ENCODE data around the gene DIPK1C. TPM values are rescaled to one million over a fixed set of nuclear protein-coding genes. Genes with fewer than 3 reads are reported as not detected.

DIPK1C gene
- total RNA-seq, 1 experiment from 2014 or later = not detected

- ChIA-PET POLR2A (ENCODE audit: unreplicated experiment) (no interaction called here), CTCF (no interaction called here)
- H3K27me3 ChIP-seq (ENCODE audit: insufficient read depth, low read depth) = peaks cover 96% of the 10 kb centered on the region
- no peaks in the 10 kb centered on the region for H3F3A ChIP-seq (ENCODE audit: insufficient read depth, low read depth)
- no peaks in the 10 kb centered on the region for H3K4me1 ChIP-seq (replicated peaks; ENCODE audit: insufficient read depth)
- H3K9me2 ChIP-seq (ENCODE audit: insufficient read depth) = no peaks in the 10 kb centered on the region
- no peaks in the 10 kb centered on the region; the same call in 1 of the 2 replicates for H4K20me1 ChIP-seq (ENCODE audit: insufficient read depth)
- no peak overlapping the region for H3K4me3 ChIP-seq
- no peak overlapping the region for H3K27ac ChIP-seq
- no peaks in the 10 kb centered on the region for H3K79me2 ChIP-seq (ENCODE audit: low read depth)
- DNase-seq = peak in 1 of 2 experiments; percentile 28
- no peak overlapping the region for H2AFZ ChIP-seq
- TF ChIP-seq CTCF (conservative IDR thresholded peaks at IDR 0.05) (no peak), EZH2 (IDR thresholded peaks at IDR 0.05; ENCODE audit: low read depth) (no peak)
- no peak overlapping the region for H3K4me2 ChIP-seq
- H3K9me3 ChIP-seq (ENCODE audit: insufficient read depth, low read depth) = no peaks in the 10 kb centered on the region
- no TSS peak for BruUV-seq (replicated peaks)
- no peaks in the 10 kb centered on the region for H3K36me3 ChIP-seq (ENCODE audit: low read depth)
- intact Hi-C loops (cut with micrococcal nuclease; ENCODE audit: unreplicated experiment) = no loop called here
These were observed 67.8 kb downstream of the DIPK1C start for GRCh38 chr18:74389171-74389927.

GRCh38 chr18:74388227-74388626, 68.9 kb downstream of the DIPK1C start:
- DNase-seq = peak in 1 of 2 experiments; percentile 28
- ChIA-PET CTCF (no interaction called here), POLR2A (ENCODE audit: unreplicated experiment) (no interaction called here)
- no peaks in the 10 kb centered on the region for H3K79me2 ChIP-seq (ENCODE audit: low read depth)
- intact Hi-C loops (cut with micrococcal nuclease; ENCODE audit: unreplicated experiment) = no loop called here
- H3F3A ChIP-seq (ENCODE audit: insufficient read depth, low read depth) = no peaks in the 10 kb centered on the region
- no peaks in the 10 kb centered on the region for H3K9me2 ChIP-seq (ENCODE audit: insufficient read depth)
- BruUV-seq (replicated peaks) = no TSS peak
- no peak overlapping the region for H2AFZ ChIP-seq
- H3K4me1 ChIP-seq (replicated peaks; ENCODE audit: insufficient read depth) = no peaks in the 10 kb centered on the region
- no peaks in the 10 kb centered on the region for H3K9me3 ChIP-seq (ENCODE audit: insufficient read depth, low read depth)
- no peak for TF ChIP-seq EZH2 (IDR thresholded peaks at IDR 0.05; ENCODE audit: low read depth)
- no peak for TF ChIP-seq CTCF (conservative IDR thresholded peaks at IDR 0.05)
- H4K20me1 ChIP-seq (ENCODE audit: insufficient read depth) = no peaks in the 10 kb centered on the region
- H3K4me2 ChIP-seq = no peak overlapping the region
- H3K27me3 ChIP-seq (ENCODE audit: insufficient read depth, low read depth) = peaks cover 96% of the 10 kb centered on the region
- no peak overlapping the region for H3K4me3 ChIP-seq
- no peak overlapping the region for H3K27ac ChIP-seq
- no peaks in the 10 kb centered on the region for H3K36me3 ChIP-seq (ENCODE audit: low read depth)

- CTCF ChIA-PET = no interaction called here
- intact Hi-C loops (cut with micrococcal nuclease; ENCODE audit: unreplicated experiment) = no loop called here
- no TSS peak for BruUV-seq (replicated peaks)
These were observed 69.7 kb downstream of the DIPK1C start for GRCh38 chr18:74387383-74387782.

More at GRCh38 chr18:74387383-74387782, 69.7 kb downstream of the DIPK1C start:
- Histone ChIP-seq H3K4me2 (no peak overlapping the region), H4K20me1 (ENCODE audit: insufficient read depth) (no peaks in the 10 kb centered on the region), H3K27ac (no peak overlapping the region), H3K27me3 (ENCODE audit: insufficient read depth, low read depth) (peaks cover 97% of the 10 kb centered on the region), H3K9me3 (ENCODE audit: insufficient read depth, low read depth) (no peaks in the 10 kb centered on the region), H3K4me3 (no peak overlapping the region), H3F3A (ENCODE audit: insufficient read depth, low read depth) (no peaks in the 10 kb centered on the region), H3K79me2 (ENCODE audit: low read depth) (no peaks in the 10 kb centered on the region), H3K4me1 (replicated peaks; ENCODE audit: insufficient read depth) (no peaks in the 10 kb centered on the region), H3K36me3 (ENCODE audit: low read depth) (no peaks in the 10 kb centered on the region), H2AFZ (no peak overlapping the region), H3K9me2 (ENCODE audit: insufficient read depth) (no peaks in the 10 kb centered on the region)
- POLR2A ChIA-PET (ENCODE audit: unreplicated experiment) = no interaction called here
- no peak for DNase-seq
- no peak for TF ChIP-seq EZH2 (IDR thresholded peaks at IDR 0.05; ENCODE audit: low read depth)
- no peak for TF ChIP-seq CTCF (conservative IDR thresholded peaks at IDR 0.05)

Other genes with a start within 250 kb of the DIPK1C start
- gene CYB5A, start 165.3 kb downstream of the DIPK1C start, total RNA-seq (2021) = 105 and 109 TPM in 2 replicates
- gene C18orf63, start 141.5 kb downstream of the DIPK1C start, total RNA-seq (2021) = not detected in 2 replicates
- 161 and 183 TPM in 2 replicates for gene CNDP2, start 39.1 kb upstream of the DIPK1C start, total RNA-seq (2021)
- gene CNDP1, start 77.2 kb upstream of the DIPK1C start, total RNA-seq (2021) = not detected in 2 replicates
- gene ZNF407, start 140.6 kb upstream of the DIPK1C start, total RNA-seq (2021) = 8.7 and 13.4 TPM in 2 replicates